GM18498 (cell line): ENCODE results near the gene AGO4.
"Not testable (repeated sequence)": the region's sequence is repeated elsewhere in the genome, so short reads cannot be mapped to it uniquely, and the experiment has no call there.

ENCODE experiments used
- ATAC-seq: cut with Tn5 transposase; IDR thresholded peaks from one replicate; pipeline ENCODE4 v1.9.1; 2021; ENCODE audit warnings: mild to moderate bottlenecking, moderate library complexity; ENCODE audit not compliant: unreplicated experiment

Gene AGO4

DNA sequence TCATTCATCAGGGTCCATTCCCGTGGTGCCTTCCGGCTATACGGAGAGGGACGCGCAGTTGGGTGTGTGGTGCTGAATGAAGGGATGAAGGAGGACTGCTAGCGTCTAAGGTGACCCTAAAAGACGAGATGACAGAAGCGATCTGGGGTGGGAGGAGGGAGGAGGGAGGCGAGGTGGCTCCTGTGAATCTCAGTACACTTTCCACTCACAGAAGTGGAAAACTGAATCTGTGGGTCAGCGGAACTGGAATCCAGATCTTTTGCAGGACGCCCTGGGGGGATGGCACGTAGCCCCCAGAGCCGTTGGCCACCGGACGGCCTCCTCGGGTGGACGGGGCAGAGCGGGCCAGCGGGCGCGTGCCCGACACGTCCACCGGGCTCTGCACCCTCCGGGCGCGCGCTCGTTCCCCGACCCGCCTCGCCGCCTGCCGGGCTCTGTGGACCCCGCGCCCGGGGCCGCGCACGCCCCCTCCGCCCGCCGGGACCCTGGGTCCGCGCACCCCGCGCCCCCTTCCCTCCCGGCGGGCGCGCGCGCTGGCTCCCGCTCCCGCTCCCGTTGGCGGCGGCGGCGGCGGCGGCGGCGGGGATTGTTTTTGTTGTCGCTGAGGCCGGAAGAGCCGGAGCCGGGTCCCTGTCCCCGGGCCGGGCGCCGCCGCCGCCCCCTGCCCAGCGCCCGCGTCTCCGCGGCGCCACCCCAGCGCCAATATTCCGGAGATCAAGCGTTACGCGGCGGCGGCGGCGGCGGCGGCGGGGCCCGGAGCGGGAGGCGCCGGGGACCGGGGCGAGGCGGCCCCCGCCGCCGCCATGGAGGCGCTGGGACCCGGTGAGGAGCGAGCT is at the start of gene AGO4:
AGO4 (plus strand) TSS at position 403 of the 836 bp plus-strand sequence; CDS start at position 804, 401 bp downstream.
- peak; percentile 51 for ATAC-seq

GRCh38 chr1:35762141-35762540 is 45.7 kb upstream of the AGO4 start:
- no peak for ATAC-seq

DNA sequence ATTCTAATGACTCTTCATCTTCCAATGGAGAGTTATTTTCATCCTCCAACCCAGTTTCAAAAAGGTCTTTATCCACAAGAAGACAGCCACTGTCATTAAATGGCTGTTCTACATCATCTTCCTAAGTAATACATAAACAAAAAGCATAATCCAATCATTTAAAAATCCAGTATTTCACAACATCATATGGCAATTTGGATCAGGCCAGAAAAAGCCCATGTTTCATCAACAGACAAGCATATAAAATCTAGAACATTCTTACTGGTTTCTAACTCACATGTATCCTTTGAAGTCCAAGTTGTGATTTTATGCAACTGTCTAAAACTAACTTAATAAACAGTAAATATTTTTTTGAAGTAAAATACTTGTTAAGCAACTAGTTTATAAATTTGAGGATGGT is 44.6 kb upstream of the AGO4 start:
- ATAC-seq, result no peak

DNA sequence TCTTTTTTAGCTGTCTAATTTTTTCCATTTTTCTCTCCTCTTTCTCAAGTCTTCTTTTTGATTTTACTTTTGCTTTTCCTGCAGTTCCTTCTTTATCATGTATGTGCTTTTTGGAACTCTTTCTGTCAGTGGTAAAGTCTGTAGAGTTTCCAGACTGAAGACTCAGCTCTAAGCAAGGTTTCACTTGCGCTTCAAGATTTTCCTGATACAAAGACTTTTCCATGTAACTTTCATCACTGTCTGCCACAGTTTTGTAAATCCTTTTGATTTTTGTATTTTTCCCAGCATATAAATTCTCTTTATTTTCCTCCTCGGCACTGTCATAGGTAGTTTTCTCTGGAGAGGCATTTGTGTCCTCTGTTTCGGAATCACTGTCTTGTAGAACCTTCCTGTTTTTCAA is 43.5 kb upstream of the AGO4 start:
- no peak for ATAC-seq

GRCh38 chr1:35768350-35769187 is 39.2 kb upstream of the AGO4 start:
- ATAC-seq, result no peak

GRCh38 chr1:35769188-35769758 is 38.5 kb upstream of the AGO4 start:
- ATAC-seq, result peak; percentile 86

DNA sequence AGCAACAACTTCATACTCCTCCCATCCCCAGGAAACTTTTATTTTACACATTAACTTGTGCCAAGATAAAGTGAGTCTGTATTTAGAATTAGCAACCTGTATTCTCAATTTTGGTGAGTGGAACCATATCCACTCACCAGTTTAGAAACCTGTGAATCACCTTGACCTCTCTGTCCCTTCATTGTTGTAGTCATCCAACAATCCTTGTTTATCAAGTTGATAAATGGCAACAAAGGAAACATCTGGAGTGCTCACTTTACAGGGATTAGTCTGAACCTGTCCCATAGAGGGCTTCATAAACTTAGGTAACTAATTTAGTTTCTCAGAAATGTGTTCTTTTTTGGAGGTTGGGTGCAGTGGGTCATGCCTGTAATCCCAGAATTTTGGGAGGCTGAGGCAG is 34.1 kb upstream of the AGO4 start:
- no peak for ATAC-seq

- ATAC-seq, result not testable (repeated sequence)
Measured at GRCh38 chr1:35776172-35776571, 31.6 kb upstream of the AGO4 start.

DNA sequence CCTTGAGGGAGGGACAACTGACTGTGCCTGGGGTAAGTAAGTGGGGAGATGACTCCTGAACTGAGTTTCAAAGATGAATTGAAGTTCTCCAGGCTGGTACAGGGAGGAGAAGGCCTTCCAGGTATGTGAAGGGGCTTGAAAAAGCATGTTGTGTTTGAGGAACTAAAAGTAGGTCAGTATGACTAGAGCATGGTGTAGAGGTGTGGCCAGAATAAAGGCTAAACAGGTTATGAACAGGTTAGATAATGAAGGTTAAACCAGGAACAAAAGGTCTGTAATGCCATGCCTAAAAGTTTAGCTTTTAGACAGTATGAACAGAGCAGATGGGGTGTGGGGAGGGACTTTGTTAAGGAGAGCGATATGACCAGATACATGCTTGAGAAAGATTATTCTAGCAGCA is 30.7 kb upstream of the AGO4 start:
- ATAC-seq, result no peak

GRCh38 chr1:35783055-35783583 is 24.7 kb upstream of the AGO4 start:
- no peak for ATAC-seq

- ATAC-seq, result not testable (repeated sequence)
Measured at GRCh38 chr1:35784364-35784763, 23.5 kb upstream of the AGO4 start.

GRCh38 chr1:35788139-35788538 is 19.7 kb upstream of the AGO4 start:
- ATAC-seq, result no peak

GRCh38 chr1:35790670-35791069 is 17.1 kb upstream of the AGO4 start:
- no peak for ATAC-seq

DNA sequence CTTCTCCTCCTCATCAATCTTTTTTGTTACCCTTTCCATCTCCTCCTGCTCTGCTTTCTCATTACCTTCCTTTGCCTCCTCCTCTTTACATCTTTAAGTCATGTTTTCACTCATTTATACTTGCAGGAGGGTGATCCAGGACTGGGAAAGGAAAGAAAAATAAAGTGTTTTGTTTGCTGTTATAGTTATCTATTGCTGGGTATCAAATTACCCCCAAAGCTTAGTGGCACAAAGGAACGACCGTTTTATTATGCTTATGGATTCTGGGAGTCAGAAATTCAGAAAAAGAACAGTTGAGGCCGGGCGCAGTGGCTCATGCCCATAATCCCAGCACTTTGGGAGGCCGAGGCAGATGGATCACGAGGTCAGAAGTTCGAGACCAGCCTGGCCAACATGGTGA is 12.5 kb upstream of the AGO4 start:
- ATAC-seq, result no peak

DNA sequence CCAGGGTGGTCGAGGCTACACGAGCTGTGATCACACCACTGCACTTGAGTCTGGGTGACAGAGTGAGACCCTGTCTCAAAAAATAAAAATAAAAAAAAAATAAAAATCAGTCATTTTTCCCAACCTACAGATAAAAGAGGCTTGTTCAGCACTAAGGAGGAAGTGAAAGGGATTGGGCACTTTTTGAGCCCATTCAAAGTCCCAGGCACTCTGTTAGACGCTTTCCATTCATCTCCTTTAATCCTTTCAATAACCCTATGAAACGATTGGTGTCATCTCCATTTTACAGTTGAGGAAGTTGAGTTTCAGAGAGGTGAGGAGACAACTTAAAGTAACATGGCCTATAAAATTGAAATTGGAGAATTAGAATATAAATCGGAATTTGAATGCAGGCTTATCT is 10.4 kb upstream of the AGO4 start:
- no peak for ATAC-seq

DNA sequence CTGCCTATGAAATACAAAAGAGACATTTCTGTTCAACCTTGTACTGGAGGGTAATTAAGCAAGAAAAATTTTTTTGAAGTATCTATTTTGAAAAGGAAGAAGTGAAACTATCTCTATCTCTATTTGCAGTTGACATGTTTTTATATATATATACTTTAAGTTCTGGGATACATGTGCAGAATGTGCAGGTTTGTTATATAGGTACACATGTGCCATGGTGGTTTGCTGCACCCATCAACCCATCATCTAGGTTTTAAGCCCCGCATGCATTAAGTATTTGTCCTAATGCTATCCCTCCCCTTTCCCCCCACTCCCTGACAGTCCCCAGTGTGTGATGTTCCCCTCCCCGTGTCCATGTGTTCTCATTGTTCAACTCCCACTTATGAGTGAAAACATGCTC is 9.8 kb upstream of the AGO4 start:
- ATAC-seq, result not testable (repeated sequence)

DNA sequence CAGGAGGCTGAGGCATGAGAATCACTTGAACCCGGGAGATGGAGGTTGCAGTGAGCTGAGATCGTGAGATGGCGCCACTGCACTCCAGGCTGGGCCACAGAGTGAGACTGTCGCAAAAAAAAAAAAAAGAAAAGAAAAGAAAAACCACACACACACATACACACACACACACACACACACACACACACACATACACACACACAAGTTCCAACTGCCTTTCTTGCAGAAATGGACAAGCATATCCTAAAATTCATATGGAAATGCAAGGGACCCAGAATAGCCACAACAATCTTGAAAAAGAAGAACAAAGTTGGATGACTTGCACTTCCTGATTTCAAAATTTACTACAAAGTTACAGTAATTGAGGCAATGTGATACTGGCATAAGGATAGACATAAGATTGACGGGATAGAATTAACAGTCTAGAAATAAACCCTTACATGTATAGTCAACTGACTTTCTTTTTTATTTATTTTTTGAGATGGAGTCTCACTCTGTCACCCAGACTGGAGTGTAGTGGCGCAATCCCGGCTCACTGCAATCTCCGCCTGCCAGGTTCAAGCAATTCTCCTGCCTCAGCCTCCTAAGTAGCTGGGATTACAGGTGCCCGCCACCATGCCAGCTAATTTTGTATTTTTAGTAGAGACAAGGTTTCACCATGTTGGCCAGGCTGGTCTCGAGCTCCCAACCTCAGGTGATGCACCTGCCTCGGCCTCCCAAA is 7.5 kb upstream of the AGO4 start:
- ATAC-seq, result not testable (repeated sequence)

DNA sequence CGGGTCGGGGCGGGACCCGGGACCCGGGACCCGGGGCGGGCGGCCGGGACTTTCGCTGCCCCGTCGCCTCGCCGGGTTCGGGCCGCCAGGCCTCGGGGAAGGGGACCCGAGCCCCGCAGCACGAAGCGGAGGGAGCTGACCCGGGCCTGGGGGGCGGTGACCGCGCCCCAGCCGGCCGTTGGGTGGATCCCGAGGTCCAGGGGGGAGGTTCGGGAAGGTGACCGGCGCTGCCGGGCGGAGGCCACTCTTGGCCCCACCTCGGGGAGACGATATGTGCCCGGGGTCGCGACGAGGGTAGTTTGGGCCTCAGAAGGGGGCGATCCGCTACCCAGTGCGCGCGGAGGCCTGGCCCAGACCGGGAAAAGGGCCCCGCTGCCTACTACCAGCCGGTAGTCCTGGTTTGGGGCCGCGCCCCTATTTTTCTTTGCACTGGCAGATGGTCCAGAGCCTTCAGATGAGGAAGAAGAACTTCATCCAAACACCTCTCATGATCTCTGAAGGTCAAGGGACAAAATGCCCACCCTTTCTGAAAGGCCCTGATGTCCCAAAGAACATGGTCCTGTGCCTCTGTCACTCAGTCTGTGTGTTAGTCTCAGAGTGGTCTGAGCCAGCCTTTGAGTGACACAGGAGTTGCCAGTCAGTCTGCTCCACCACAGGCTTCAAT is 766 bp downstream of the AGO4 start:
- ATAC-seq, result peak; percentile 40

DNA sequence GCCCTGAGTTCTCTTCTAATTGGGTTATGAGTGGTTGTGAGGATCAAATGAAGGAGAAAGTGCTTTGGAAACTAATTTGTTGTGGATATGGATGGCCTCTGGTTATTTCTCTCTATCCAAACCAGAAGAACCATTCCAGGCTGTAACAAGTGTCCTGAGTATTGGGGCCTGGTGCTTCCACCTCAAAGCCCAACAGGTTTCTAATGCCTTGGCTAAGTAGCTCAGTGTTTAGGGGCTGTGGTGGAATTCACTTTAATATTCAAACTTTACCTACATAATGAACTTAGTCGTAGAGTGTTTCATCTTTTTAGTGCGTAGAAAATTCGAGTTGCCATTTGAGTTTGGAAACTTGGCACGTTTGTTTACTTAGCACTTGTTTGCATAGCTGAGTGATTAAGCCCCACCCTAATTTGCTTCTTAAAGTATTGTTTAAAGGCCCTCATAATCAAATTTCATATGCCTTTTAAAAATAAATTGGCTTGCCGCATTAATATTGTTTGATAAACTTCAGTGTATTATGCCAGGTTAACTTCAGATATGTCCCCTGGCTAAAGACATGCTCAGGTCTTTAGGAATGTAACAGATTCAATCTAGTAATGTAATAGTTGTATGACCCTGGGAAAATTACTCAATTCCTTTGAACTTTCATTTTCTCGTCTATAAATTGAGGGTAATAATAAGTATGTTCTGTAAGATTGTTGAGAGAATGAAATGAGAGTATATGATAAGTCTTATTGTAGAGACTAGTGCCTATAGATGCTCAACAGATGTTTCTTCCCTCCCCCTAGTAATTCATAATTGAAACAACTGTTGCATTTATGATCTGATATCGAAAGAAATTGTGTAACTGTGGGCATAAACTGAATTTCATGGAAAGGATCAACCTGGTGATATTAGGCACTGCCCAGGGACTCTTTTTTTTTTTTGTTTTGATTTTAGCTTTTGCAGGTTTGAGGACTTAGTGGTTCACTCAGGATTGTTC is 1.6 kb downstream of the AGO4 start:
- ATAC-seq, result no peak
